CD4-positive, alpha-beta T cell treated with Interleukin-17A for 1 hour (primary cell): ENCODE data around the gene FOCAD.
"Not testable (repeated sequence)": the region's sequence is repeated elsewhere in the genome, so short reads cannot be mapped to it uniquely, and the experiment has no call there.

ENCODE experiments used
- DNase-seq: peaks from one replicate; pipeline ENCODE4 v3.0.0-alpha.2; 2020

Gene FOCAD

DNA sequence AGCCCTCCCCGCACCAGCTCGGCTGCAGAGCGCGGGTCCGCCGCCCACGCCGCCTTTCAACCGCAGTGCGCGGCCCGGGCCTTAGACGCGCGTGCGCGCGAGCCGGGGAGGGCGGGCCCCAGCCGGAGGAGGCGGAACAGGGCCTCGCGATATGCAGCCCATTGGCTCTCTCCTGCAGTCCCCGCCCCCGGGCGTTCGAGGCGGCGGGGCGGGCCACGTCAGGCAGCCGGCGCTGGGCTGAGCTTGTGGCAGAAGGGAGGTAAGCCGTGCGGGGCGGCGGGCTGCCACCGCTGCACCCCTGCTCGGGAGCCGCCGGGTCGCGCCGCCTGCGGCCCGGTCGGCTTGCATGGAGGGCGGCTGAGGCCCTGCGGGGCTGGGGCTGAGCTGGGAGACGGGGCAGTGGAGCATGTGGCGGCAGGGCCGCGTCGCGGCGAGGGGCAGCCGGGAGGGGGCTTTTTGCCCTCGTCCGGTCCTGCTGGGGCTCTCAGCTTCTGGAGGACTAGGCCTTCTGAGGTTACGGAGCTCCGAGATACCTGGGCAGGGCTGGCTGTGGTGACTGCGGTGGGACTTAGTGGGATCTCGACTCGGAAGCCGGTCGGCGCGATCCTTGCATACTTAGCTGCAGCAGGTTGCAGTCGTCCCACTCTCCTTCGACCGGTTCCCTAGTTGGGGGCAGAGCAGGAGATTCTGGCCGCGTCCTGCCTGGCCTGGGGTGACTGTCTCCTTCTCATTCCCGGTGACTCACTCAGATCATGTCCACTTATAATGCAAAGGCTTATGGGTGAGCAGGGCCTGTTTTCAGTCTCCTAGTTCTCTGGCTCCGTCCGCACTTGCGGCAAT is at the start of gene FOCAD:
Gene FOCAD, plus strand, starts transcription at position 225 of the 840 bp plus-strand sequence. CDS start 31,095 bp downstream, outside the sequence.
- peak; percentile 95 for DNase-seq

- no peak for DNase-seq
Measured at GRCh38 chr9:20634895-20635294, 49.2 kb upstream of the FOCAD start.

- no peak for DNase-seq
Measured at GRCh38 chr9:20636888-20637440, 47.1 kb upstream of the FOCAD start.

DNA sequence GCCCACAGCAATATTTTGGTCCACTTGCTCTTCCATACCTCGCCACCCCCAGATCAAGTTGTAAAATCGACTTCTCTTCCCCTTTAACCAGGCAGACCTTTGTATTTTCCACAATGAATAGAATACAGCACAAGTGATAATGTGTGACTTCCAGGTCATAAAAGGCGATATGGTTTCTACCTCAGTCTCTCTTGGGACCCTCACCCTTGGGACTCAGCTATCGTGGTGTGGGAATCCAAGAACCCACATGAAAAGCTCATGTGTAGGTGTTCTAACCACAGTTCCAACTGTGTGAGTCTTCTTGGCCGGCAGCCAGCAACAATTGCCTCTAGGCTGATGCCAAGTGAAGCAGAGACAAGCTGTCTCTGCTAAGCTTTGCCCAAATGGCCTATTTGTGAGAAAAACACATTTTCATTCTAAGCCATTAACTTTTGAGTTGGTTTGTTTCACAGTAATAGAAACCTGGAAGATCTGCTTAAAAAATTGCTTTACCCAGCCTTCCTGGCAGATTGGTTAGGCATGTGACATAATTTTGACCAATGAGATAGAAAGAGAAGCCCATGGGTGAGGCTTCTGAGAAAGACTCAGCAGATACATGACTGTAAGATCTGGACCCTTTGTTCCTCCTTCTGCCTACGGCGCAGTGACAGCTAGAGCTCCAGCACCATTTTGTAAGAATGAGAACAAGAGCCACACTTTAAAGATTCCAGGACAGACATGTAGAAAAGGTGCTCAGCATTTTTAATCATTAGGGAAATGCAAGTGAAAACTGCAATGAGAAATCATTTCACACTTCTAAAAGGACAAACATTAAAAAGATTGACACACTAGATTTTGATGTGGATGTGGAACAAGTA is 43.5 kb upstream of the FOCAD start:
- peak; percentile 72 for DNase-seq

DNA sequence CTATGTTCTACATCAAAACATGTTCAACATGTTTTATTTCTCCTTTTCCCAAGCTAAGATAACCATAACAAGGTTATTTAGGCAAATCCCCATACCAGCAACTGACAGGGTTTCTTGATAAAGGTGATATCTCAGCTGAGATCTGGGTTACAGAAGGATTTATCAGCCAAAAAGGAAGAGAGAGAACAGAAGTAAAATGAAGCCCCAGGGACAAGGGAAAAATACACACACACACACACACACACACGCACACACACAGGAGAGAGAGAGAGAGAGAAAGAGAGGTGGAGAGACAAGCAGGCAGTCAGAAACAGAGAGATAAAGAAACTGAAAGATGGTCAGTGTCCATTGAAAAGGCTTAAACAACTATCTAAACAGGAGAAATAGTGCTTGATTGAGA is 42.0 kb upstream of the FOCAD start:
- DNase-seq = no peak

DNA sequence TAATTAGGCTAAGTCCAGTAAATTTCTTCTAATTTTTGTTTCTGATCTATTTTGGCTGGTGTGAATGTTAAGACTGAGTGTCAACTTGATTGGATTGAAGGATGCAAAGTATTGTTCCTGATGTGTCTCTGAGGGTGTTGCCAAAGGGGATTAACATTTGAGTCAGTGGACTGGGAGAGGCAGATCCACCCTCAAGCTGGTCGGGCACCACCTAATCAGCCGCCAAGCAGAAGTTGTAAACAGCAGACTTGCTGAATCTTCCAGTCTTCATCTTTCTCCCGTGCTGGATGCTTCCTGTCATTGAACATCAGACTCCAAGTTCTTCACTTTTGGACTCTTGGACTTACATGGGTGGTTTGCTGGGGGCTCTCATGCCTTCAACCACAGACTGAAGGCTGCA is 40.4 kb upstream of the FOCAD start:
- no peak for DNase-seq

DNA sequence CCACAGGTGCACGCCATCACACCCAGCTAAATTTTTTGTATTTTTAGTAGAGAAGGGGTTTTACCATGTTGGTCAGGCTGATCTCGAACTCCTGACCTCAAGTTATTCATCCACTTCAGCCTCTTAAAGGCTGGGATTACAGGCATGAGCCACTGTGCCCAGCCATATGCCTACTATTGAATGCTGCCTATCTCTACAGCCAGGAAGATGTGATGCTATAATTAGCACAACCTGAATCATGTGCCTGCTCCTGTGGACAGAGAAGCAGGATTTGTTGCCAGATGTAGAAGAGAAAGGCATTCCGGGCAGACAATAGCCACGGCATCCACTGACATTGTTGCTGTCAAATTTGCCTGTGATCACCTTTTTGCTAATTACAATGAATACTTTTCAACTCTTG is 37.4 kb upstream of the FOCAD start:
- no peak for DNase-seq

DNA sequence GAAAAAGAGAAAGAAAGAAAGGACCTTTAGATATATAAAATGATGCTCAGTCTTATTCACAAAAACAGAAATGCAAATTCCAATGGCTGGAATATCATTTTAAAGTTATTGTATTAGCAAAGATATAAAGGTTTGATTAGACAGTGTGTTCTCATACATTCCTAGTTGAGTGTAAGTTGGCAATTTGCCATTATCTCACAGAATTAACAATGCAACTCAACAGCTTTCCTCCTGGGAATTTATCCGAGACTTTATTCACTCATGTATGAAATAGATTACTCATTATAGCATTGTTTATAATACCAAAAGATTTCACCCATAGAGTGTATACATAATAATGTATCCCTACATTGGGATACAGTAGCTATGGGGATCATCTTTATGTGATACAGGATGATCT is 34.7 kb upstream of the FOCAD start:
- no peak for DNase-seq

DNA sequence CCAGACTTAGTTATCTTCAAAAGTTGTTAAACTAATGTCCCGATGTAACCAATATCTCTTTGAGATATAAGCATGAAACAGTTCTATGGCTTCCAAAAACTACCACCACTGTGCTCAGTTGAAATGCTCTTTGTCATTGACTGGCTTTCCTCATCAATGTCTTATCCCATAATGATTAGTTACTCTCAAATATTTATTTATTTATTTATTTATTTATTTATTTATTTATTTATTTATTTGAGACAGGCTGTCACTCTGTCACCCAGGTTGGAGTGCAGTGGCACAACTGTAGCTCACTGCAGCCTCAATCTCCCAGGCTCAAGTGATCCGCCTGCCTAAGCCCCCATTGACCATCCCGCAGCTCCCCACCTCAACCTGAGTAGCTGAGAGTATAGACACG is 33.7 kb upstream of the FOCAD start:
- DNase-seq = no peak

GRCh38 chr9:20650750-20651299 is 33.2 kb upstream of the FOCAD start:
- no peak for DNase-seq

GRCh38 chr9:20651939-20652338 is 32.1 kb upstream of the FOCAD start:
- no peak for DNase-seq

DNA sequence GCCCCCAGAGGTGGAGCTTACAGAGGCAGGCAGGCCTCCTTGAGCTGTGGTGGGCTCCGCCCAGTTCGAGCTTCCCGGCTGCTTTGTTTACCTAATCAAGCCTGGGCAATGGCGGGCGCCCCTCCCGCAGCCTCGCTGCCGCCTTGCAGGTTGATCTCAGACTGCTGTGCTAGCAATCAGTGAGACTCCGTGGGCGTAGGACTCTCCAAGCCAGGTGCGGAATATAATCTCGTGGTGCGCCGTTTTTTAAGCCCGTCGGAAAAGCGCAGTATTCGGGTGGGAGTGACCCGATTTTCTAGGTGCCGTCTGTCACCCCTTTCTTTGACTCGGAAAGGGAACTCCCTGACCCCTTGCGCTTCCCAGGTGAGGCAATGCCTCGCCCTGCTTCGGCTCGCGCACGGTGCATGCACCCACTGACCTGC is 25.8 kb upstream of the FOCAD start:
- DNase-seq = peak; percentile 53

GRCh38 chr9:20658677-20659473 is 25.2 kb upstream of the FOCAD start:
- DNase-seq = no peak

DNA sequence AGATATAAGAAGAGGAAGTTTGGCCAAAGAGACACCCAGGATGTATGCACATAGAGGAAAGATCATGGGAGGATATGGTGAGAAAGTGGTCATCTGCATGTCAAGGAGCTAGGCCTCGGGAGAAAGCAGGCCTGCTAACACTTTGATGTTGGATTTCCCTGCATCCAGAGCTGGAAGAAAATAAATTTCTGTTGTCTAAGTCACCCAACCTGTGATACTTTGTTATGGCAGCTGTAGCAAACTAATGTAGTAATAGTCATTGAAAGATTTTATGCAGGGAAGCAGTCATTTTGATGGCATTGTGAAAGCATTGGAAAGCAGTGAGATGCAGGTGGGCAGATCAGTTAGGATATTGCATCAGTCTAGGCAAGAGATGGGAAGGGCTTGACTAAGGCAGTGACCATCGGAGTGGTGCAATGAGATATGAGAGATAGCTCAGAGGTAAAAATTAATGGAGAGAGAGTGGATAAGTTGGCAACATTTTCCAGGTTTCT is 24.5 kb upstream of the FOCAD start:
- DNase-seq = no peak

GRCh38 chr9:20662156-20662555 is 21.9 kb upstream of the FOCAD start:
- DNase-seq = no peak

GRCh38 chr9:20663133-20663532 is 20.9 kb upstream of the FOCAD start:
- DNase-seq = no peak

DNA sequence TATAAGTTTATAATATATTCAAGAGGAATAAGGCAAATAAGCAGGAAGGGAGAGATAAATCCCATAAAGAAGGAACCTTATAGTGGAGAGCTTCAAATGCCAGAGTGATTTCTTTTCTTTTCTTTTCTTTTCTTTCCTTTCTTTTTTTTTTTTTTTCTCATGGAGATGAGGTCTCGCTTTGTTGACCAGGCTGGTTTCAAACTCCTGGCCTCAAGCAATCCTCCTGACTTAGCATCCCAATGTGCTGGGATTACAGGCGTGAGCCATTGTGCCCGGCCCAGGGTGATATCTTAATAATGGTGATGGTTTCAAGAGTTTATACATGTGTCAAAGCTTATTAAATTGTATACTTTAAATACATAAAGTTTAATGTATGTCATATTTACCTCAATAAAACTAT is 19.6 kb upstream of the FOCAD start:
- no peak for DNase-seq

GRCh38 chr9:20670395-20670794 is 13.7 kb upstream of the FOCAD start:
- DNase-seq = no peak

DNA sequence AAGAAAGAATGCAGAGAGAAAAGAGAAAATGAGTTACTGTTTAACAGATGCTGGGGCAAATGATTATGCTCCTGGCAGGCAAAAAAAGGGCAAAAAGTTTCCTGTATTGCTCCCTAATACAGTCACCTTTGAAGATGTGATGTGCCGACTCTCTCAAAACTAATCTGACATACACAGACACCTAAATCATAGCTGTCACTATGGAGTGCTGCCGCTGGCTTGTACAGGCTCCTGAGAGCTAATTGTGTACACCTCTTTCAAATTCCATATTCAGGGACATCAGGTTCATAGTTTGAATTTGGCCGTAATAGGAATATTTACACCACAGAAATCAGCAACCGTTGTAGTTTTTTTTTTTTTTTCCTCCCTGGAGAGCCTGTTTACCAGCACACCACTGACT is 12.4 kb upstream of the FOCAD start:
- no peak for DNase-seq

GRCh38 chr9:20673537-20673936 is 10.5 kb upstream of the FOCAD start:
- DNase-seq = not testable (repeated sequence)

DNA sequence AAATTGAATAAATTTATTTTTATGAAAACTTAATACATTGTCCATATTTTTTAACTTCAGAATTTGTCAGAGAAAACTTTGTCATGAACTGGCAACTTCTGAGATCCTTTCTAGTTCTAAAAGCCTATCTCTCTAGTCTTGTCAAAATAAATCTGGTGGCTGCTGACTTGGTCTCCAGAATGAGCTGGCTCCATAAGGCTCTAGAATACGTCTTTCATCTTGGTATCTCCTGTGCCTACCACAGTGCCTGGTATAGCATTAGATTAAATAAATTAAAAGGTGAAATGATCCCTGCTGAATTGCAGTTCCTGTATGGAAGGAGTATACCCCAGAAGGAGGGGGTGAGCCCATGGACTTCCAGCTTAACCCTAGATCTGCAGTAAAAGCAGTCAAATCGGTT is 2.6 kb upstream of the FOCAD start:
- DNase-seq = no peak

GRCh38 chr9:20683351-20684034 is 566 bp upstream of the FOCAD start:
- DNase-seq = peak; percentile 55
